Epithelial cell of proximal tubule (primary cell): ENCODE measurements around the gene GADL1. TPM values are rescaled to one million over a fixed set of nuclear protein-coding genes. Genes with fewer than 3 reads are reported as not detected.

ENCODE experiments used
- DNase-seq: peaks from one replicate; pipeline ENCODE4 v3.0.0-alpha.2; 2011; ENCODE audit warnings: low read depth
- H3K4me3 ChIP-seq: 2 replicates; pipeline ENCODE4 v1.5.1; 2011; ENCODE audit warnings: low read depth, mild to moderate bottlenecking, low read length
- CTCF ChIP-seq: conservative IDR thresholded peaks from 2 replicates; pipeline ENCODE4 v1.5.1; 2012; ENCODE audit warnings: low read depth, mild to moderate bottlenecking, low read length
- total RNA-seq: library from RNA; depleted of rRNA; stranded (reverse); fragments of >200 nt; gene quantifications from 2 replicates; pipeline ENCODE4 v1.2.3, GENCODE V29; 2015

Gene GADL1
- total RNA-seq, 1 donor from 2014 or later: not detected

GRCh38 chr3:30776186-30776815, 118.2 kb downstream of the GADL1 start:
- no peak for DNase-seq
- H3K4me3 ChIP-seq: no peak overlapping the region
- TF ChIP-seq CTCF: no peak

- DNase-seq: no peak
- no peak for TF ChIP-seq CTCF
- H3K4me3 ChIP-seq: no peak overlapping the region
Observed at GRCh38 chr3:30775040-30775439, 119.4 kb downstream of the GADL1 start.

GRCh38 chr3:30774062-30774461, 120.4 kb downstream of the GADL1 start:
- TF ChIP-seq CTCF: no peak
- no peak overlapping the region for H3K4me3 ChIP-seq
- no peak for DNase-seq

- DNase-seq: peak; percentile 86
- no peak for TF ChIP-seq CTCF
- no peak overlapping the region for H3K4me3 ChIP-seq
Observed at GRCh38 chr3:30770387-30770786, 124.1 kb downstream of the GADL1 start.

- TF ChIP-seq CTCF: peak; percentile 95
- no peak overlapping the region for H3K4me3 ChIP-seq
- DNase-seq: no peak
Observed at GRCh38 chr3:30768703-30769550, 125.5 kb downstream of the GADL1 start.

GRCh38 chr3:30768046-30768445, 126.4 kb downstream of the GADL1 start:
- H3K4me3 ChIP-seq: no peak overlapping the region
- TF ChIP-seq CTCF: no peak
- no peak for DNase-seq
